Endothelial cell of umbilical vein (primary cell): ENCODE measurements around the gene SLC27A2. TPM values are rescaled to one million over a fixed set of nuclear protein-coding genes. Genes with fewer than 3 reads are reported as not detected.

ENCODE experiments used
- BruUV-seq: library from RNA; stranded (reverse); fragments of 400-500 nt; replicated peaks from 2 replicates; lab custom pipeline; 2021; lab: Mats Ljungman, UMichigan
- CTCF ChIA-PET: fragments of 300-600, 350-600 bp; sonication (Branson Sonifier 250); formaldehyde crosslinking; loops from one replicate; lab custom pipeline; 2021; ENCODE audit warnings: antibody characterized with exemption, inconsistent platforms; lab: Charles Lee
- POLR2A ChIA-PET: fragments of 300-600, 350-600 bp; sonication (Branson Sonifier 250); formaldehyde crosslinking; loops from one replicate; lab custom pipeline; 2021; ENCODE audit warnings: antibody characterized with exemption, inconsistent platforms; lab: Charles Lee
- DNase-seq: peaks from one replicate; pipeline ENCODE4 v3.0.0-alpha.2; 2011; ENCODE audit warnings: low read depth, low spot score
- FAIRE-seq: peaks from 2 replicates; lab custom pipeline; 2011; peaks lifted over from hg19 to GRCh38; lab: Jason Lieb, UNC
- H2AFZ ChIP-seq: 2 replicates; pipeline ENCODE4 v1.6.0; 2012; ENCODE audit warnings: low read depth, low read length, control low read depth, inconsistent platforms
- H3K27ac ChIP-seq: 2 replicates; pipeline ENCODE4 v1.5.1; 2011; ENCODE audit warnings: low read depth, mild to moderate bottlenecking, control low read depth, low read length, moderate library complexity; ENCODE audit not compliant: insufficient read depth
- H3K27me3 ChIP-seq, 2 experiments: 2 replicates each; pipeline versions ENCODE4 v1.6.0 to v1.6.1; 2011; ENCODE audit warnings: low read length in 2 of 2, mixed read lengths in 1 of 2; ENCODE audit not compliant: control insufficient read depth in 2 of 2, insufficient read depth in 2 of 2
- H3K36me3 ChIP-seq, 2 experiments: 2 replicates in 1 of 2; 3 replicates in 1 of 2; pipeline ENCODE4 v1.5.1; 2011; ENCODE audit warnings: low read length in 2 of 2, mild to moderate bottlenecking in 1 of 2, moderate library complexity in 1 of 2; ENCODE audit not compliant: control insufficient read depth in 2 of 2, insufficient read depth in 2 of 2; ENCODE audit errors: extremely low read depth in 1 of 2
- H3K4me1 ChIP-seq: 3 replicates; pipeline ENCODE4 v1.5.1; 2011; ENCODE audit warnings: mild to moderate bottlenecking, low read length; ENCODE audit not compliant: control insufficient read depth, insufficient read depth; ENCODE audit errors: extremely low read depth
- H3K4me2 ChIP-seq: 2 replicates; pipeline ENCODE4 v1.6.1; 2011; ENCODE audit warnings: low read length, control low read depth, mixed read lengths; ENCODE audit not compliant: insufficient read depth
- H3K4me3 ChIP-seq, 3 experiments: fragments of 200-600 bp in 1 of 3; sonication (generic), shearing (Covaris generic) in 1 of 3; replicated peaks in 1 of 3; 2 replicates each; pipeline ENCODE4 v1.5.1; 2011 to 2016; ENCODE audit warnings: control low read depth in 3 of 3, low read length in 3 of 3, mild to moderate bottlenecking in 2 of 3, inconsistent platforms in 1 of 3, low read depth in 1 of 3, moderate library complexity in 1 of 3; ENCODE audit not compliant: insufficient read depth in 1 of 3
- H3K79me2 ChIP-seq: 2 replicates; pipeline ENCODE4 v1.6.0; 2012; ENCODE audit warnings: low read length, inconsistent platforms; ENCODE audit not compliant: control insufficient read depth, insufficient read depth
- H3K9ac ChIP-seq: replicated peaks from 2 replicates; pipeline ENCODE3; 2011; ENCODE audit warnings: low read length, control low read depth; ENCODE audit not compliant: insufficient read depth; ENCODE audit errors: extremely low read depth
- H3K9me1 ChIP-seq: replicated peaks from 3 replicates; pipeline ENCODE4 v1.6.0; 2011; ENCODE audit warnings: mild to moderate bottlenecking, low read length; ENCODE audit not compliant: control insufficient read depth, insufficient read depth; ENCODE audit errors: extremely low read depth
- H3K9me3 ChIP-seq: replicated peaks from 2 replicates; pipeline ENCODE4 v1.5.1; 2012; ENCODE audit warnings: low read length, inconsistent platforms; ENCODE audit not compliant: control insufficient read depth, insufficient read depth
- H4K20me1 ChIP-seq: replicated peaks from 2 replicates; pipeline ENCODE3; 2011; ENCODE audit warnings: mild to moderate bottlenecking, low read length; ENCODE audit not compliant: control insufficient read depth, insufficient read depth; ENCODE audit errors: extremely low read depth
- CTCF ChIP-seq, 2 donors: IDR thresholded peaks; 1 replicate in 1 of 2; 2 replicates in 1 of 2; pipeline ENCODE4 v1.5.1; 2011; ENCODE audit warnings: low read length in 2 of 2, mild to moderate bottlenecking in 2 of 2, moderate library complexity in 2 of 2, control low read depth in 1 of 2, inconsistent platforms in 1 of 2, low read depth in 1 of 2; ENCODE audit not compliant: insufficient read depth in 1 of 2; ENCODE audit errors: extremely low read depth in 1 of 2
- EZH2 ChIP-seq: IDR thresholded peaks from 2 replicates; pipeline ENCODE4 v1.6.1; 2012; ENCODE audit warnings: borderline replicate concordance, low read depth, mild to moderate bottlenecking, moderate library complexity, low read length, inconsistent platforms; ENCODE audit not compliant: severe bottlenecking
- FOS ChIP-seq: IDR thresholded peaks from 2 replicates; pipeline ENCODE4 v1.6.1; 2011; ENCODE audit warnings: mild to moderate bottlenecking, low read length, moderate library complexity, borderline replicate concordance; ENCODE audit not compliant: insufficient read depth
- JUN ChIP-seq: IDR thresholded peaks from 2 replicates; pipeline ENCODE4 v1.6.1; 2011; ENCODE audit warnings: borderline replicate concordance, low read depth; ENCODE audit not compliant: insufficient read length, insufficient read depth
- MAX ChIP-seq: IDR thresholded peaks from 2 replicates; pipeline ENCODE4 v1.6.1; 2011; ENCODE audit not compliant: insufficient read depth, insufficient read length
- MYC ChIP-seq: IDR thresholded peaks from one replicate; pipeline ENCODE4 v1.6.1; 2011; ENCODE audit warnings: mild to moderate bottlenecking, low read depth, low read length
- POLR2A ChIP-seq: IDR thresholded peaks from 2 replicates; pipeline ENCODE4 v1.6.1; 2012; ENCODE audit warnings: low read depth, mild to moderate bottlenecking, control low read depth, low read length
- POLR2AphosphoS5 ChIP-seq: IDR thresholded peaks from 2 replicates; pipeline ENCODE4 v1.6.1; 2012; ENCODE audit warnings: low read depth, mild to moderate bottlenecking, control low read depth, low read length, moderate library complexity; ENCODE audit not compliant: insufficient read depth
- dilution Hi-C: fragments of 300-500 bp; cut with MboI; formaldehyde crosslinking; loops from one replicate; pipeline ENCODE4 v1.15.0; 2019; ENCODE audit warnings: low sequenced_read_pairs; ENCODE audit not compliant: extremely low pct_ligation_motif_present
- intact Hi-C: fragments of 100-400 bp; cut with micrococcal nuclease; formaldehyde crosslinking; loops from one replicate; pipeline ENCODE4 v1.10.0; 2022
- polyA plus RNA-seq, 4 experiments: library from polyadenylated mRNA; depleted of rRNA in 3 of 4; stranded (reverse) in 3 of 4; unstranded in 1 of 4; fragments of >200 nt; gene quantifications; 2 replicates each; pipeline versions ENCODE4 v1.2.1 to v1.2.3, GENCODE V29; 2011 to 2012; ENCODE audit warnings: missing spikeins in 1 of 4
- total RNA-seq: library from RNA; stranded (reverse); gene quantifications from 2 replicates; pipeline ENCODE4 v1.2.3, GENCODE V29; 2021

SLC27A2 gene
- total and polyA plus RNA-seq, 2 donors (not counting 3 experiments of a cell fraction or from before 2014, with no cell fraction given), result not detected

GRCh38 chr15:50176869-50177268 lies 5.1 kb upstream of the SLC27A2 start:
- Histone ChIP-seq H3K36me3 (no peaks in the 10 kb centered on the region), H3K4me3 (no peak overlapping the region), H3K9me1 (no peaks in the 10 kb centered on the region), H3K27ac (no peak overlapping the region), H3K9me3 (no peaks in the 10 kb centered on the region), H3K79me2 (no peaks in the 10 kb centered on the region), H3K9ac (no peak overlapping the region), H4K20me1 (no peaks in the 10 kb centered on the region), H3K4me2 (no peak overlapping the region), H2AFZ (no peak overlapping the region), H3K27me3 (peaks cover 15 to 30% of the 10 kb centered on the region in 2 experiments), H3K4me1 (no peaks in the 10 kb centered on the region)
- FAIRE-seq (no peak), DNase-seq (no peak)
- ChIA-PET CTCF (no interaction called here), POLR2A (no interaction called here)
- dilution Hi-C loops, result no loop called here
- no peak for TF ChIP-seq CTCF (IDR thresholded peaks at IDR 0.05; ENCODE audit: extremely low read depth in 1 of 2, insufficient read depth in 1 of 2, low read depth in 1 of 2, low read length in 2 of 2)
- no peak for TF ChIP-seq JUN
- TF ChIP-seq EZH2, result no peak
- no peak for TF ChIP-seq FOS
- no peak for TF ChIP-seq MAX
- TF ChIP-seq MYC, result no peak
- no peak for TF ChIP-seq POLR2A
- TF ChIP-seq POLR2AphosphoS5, result no peak
- no TSS peak for BruUV-seq
- intact Hi-C loops, result no loop called here
